HEK293 (cell line): ENCODE measurements around the gene KLK15.

ENCODE experiments used
- CTCF ChIA-PET: fragments of 350-600 bp; formaldehyde crosslinking; extraction: SDS; loops from one replicate; lab custom pipeline; 2021; ENCODE audit warnings: antibody characterized with exemption; lab: Yijun Ruan, JAX
- POLR2A ChIA-PET: fragments of 300-600 bp; formaldehyde crosslinking; extraction: SDS; loops from one replicate; lab custom pipeline; 2020; ENCODE audit warnings: antibody characterized with exemption, inconsistent platforms; lab: Yijun Ruan, JAX
- H3K27ac ChIP-seq: fragments of 200-500 bp; sonication (Bioruptor generic); 2 replicates; pipeline ENCODE4 v1.5.1; 2014; ENCODE audit warnings: low read depth, low read length, control low read depth, inconsistent platforms; ENCODE audit errors: extremely low read depth
- H3K36me3 ChIP-seq, 2 experiments: fragments of 200-500 bp in 1 of 2; sonication (Bioruptor generic) in 1 of 2; 1 replicate in 1 of 2; 2 replicates in 1 of 2; pipeline ENCODE4 v1.5.1; 2014 to 2017; ENCODE audit warnings: inconsistent platforms in 2 of 2, low read length in 2 of 2; ENCODE audit not compliant: control insufficient read depth in 2 of 2, insufficient read depth in 1 of 2
- H3K4me1 ChIP-seq: fragments of 200-500 bp; sonication (Bioruptor generic); 2 replicates; pipeline ENCODE4 v1.5.1; 2014; ENCODE audit warnings: mild to moderate bottlenecking, low read length, inconsistent platforms; ENCODE audit not compliant: control insufficient read depth, insufficient read depth
- H3K4me3 ChIP-seq: 2 replicates; pipeline ENCODE4 v1.5.1; 2011; ENCODE audit warnings: low read depth, mild to moderate bottlenecking, control low read depth, low read length, moderate library complexity
- H3K9me3 ChIP-seq: fragments of 200-500 bp; sonication (Bioruptor generic); 2 replicates; pipeline ENCODE4 v1.5.1; 2014; ENCODE audit warnings: low read depth, low read length, inconsistent platforms; ENCODE audit not compliant: control insufficient read depth, insufficient read depth
- BCL6B ChIP-seq: fragments of 450-650 bp; formaldehyde crosslinking; IDR thresholded peaks from 2 replicates; pipeline ENCODE4 v1.5.1; 2017; ENCODE audit warnings: missing biosample characterization, missing genetic modification characterization
- GLIS1 ChIP-seq: fragments of 450-650 bp; formaldehyde crosslinking; IDR thresholded peaks from 2 replicates; pipeline ENCODE4 v1.5.1; 2016; ENCODE audit warnings: missing biosample characterization, missing genetic modification characterization
- IKZF3 ChIP-seq: fragments of 450-650 bp; IDR thresholded peaks from 2 replicates; pipeline ENCODE4 v1.5.0; 2018; ENCODE audit warnings: missing biosample characterization, mild to moderate bottlenecking, missing genetic modification characterization, moderate library complexity
- PRDM2 ChIP-seq: fragments of 450-650 bp; formaldehyde crosslinking; IDR thresholded peaks from 2 replicates; pipeline ENCODE4 v1.5.1; 2016; ENCODE audit warnings: missing biosample characterization, missing genetic modification characterization, borderline replicate concordance
- PRDM4 ChIP-seq: fragments of 450-650 bp; formaldehyde crosslinking; IDR thresholded peaks from 2 replicates; pipeline ENCODE4 v1.5.1; 2017; ENCODE audit warnings: missing biosample characterization, missing genetic modification characterization
- SCRT2 ChIP-seq: fragments of 450-650 bp; formaldehyde crosslinking; IDR thresholded peaks from 2 replicates; pipeline ENCODE4 v1.5.1; 2016; ENCODE audit warnings: missing biosample characterization, missing genetic modification characterization
- SP7 ChIP-seq: fragments of 450-650 bp; formaldehyde crosslinking; IDR thresholded peaks from 2 replicates; pipeline ENCODE4 v1.5.1; 2016; ENCODE audit warnings: missing biosample characterization, missing genetic modification characterization
- TRIM28 ChIP-seq: IDR thresholded peaks from 2 replicates; pipeline ENCODE4 v1.6.1; 2011; ENCODE audit warnings: low read length, control low read depth, borderline replicate concordance
- WT1 ChIP-seq: fragments of 450-650 bp; formaldehyde crosslinking; IDR thresholded peaks from 2 replicates; pipeline ENCODE4 v1.5.1; 2016; ENCODE audit warnings: missing biosample characterization, missing genetic modification characterization
- YY1 ChIP-seq: fragments of 450-650 bp; formaldehyde crosslinking; IDR thresholded peaks from 2 replicates; pipeline ENCODE4 v1.5.1; 2018; ENCODE audit warnings: missing biosample characterization, missing genetic modification characterization
- ZFHX2 ChIP-seq: fragments of 450-650 bp; formaldehyde crosslinking; conservative IDR thresholded peaks from 2 replicates; pipeline ENCODE4 v1.5.1; 2016; ENCODE audit warnings: missing biosample characterization, missing genetic modification characterization
- ZFP37 ChIP-seq: fragments of 450-650 bp; formaldehyde crosslinking; IDR thresholded peaks from 2 replicates; pipeline ENCODE4 v1.5.1; 2016; ENCODE audit warnings: missing biosample characterization, missing genetic modification characterization
- ZNF174 ChIP-seq: fragments of 450-650 bp; formaldehyde crosslinking; IDR thresholded peaks from 2 replicates; pipeline ENCODE4 v1.5.0; 2017; ENCODE audit warnings: missing biosample characterization, mild to moderate bottlenecking, missing genetic modification characterization
- ZNF223 ChIP-seq: fragments of 450-650 bp; formaldehyde crosslinking; IDR thresholded peaks from 2 replicates; pipeline ENCODE4 v1.5.1; 2016; ENCODE audit warnings: missing biosample characterization, missing genetic modification characterization
- ZNF501 ChIP-seq: fragments of 450-650 bp; formaldehyde crosslinking; IDR thresholded peaks from 2 replicates; pipeline ENCODE4 v1.5.1; 2016; ENCODE audit warnings: missing biosample characterization, missing genetic modification characterization
- ZNF549 ChIP-seq: fragments of 450-650 bp; IDR thresholded peaks from 2 replicates; pipeline ENCODE4 v1.5.1; 2018; ENCODE audit warnings: missing biosample characterization, missing genetic modification characterization, mild to moderate bottlenecking, inconsistent platforms, moderate library complexity
- ZNF560 ChIP-seq: fragments of 450-650 bp; formaldehyde crosslinking; IDR thresholded peaks from 2 replicates; pipeline ENCODE4 v1.5.1; 2017; ENCODE audit warnings: missing biosample characterization, missing genetic modification characterization, borderline replicate concordance
- ZNF561 ChIP-seq: fragments of 450-650 bp; IDR thresholded peaks from 2 replicates; pipeline ENCODE4 v1.5.1; 2018; ENCODE audit warnings: missing biosample characterization, missing genetic modification characterization, borderline replicate concordance
- ZNF596 ChIP-seq: fragments of 450-650 bp; IDR thresholded peaks from 2 replicates; pipeline ENCODE4 v1.5.0; 2018; ENCODE audit warnings: missing biosample characterization, mild to moderate bottlenecking, missing genetic modification characterization, moderate library complexity
- ZNF600 ChIP-seq: fragments of 450-650 bp; formaldehyde crosslinking; IDR thresholded peaks from 2 replicates; pipeline ENCODE4 v1.5.1; 2016; ENCODE audit warnings: missing biosample characterization, missing genetic modification characterization
- ZNF660 ChIP-seq: fragments of 450-650 bp; IDR thresholded peaks from 2 replicates; pipeline ENCODE4 v1.5.1; 2018; ENCODE audit warnings: missing biosample characterization, mild to moderate bottlenecking, missing genetic modification characterization
- ZNF785 ChIP-seq: fragments of 450-650 bp; formaldehyde crosslinking; IDR thresholded peaks from 2 replicates; pipeline ENCODE4 v1.5.1; 2016; ENCODE audit warnings: missing biosample characterization, missing genetic modification characterization
- ZNF791 ChIP-seq: fragments of 450-650 bp; formaldehyde crosslinking; IDR thresholded peaks from 2 replicates; pipeline ENCODE4 v1.5.1; 2016; ENCODE audit warnings: missing biosample characterization, missing genetic modification characterization
- TF ChIP-seq, protein P1 (sequence below): fragments of 450-650 bp; formaldehyde crosslinking; IDR thresholded peaks from 2 replicates; pipeline ENCODE4 v1.5.1; 2017; ENCODE audit warnings: missing biosample characterization, missing genetic modification characterization

Gene KLK15

GRCh38 chr19:50778906-50779430, 54.4 kb downstream of the KLK15 start:
- CTCF ChIA-PET: interaction anchor here (0.6 to 10.1 kb wide), 16 partner anchors 8 to 422 kb away, joined by 3 to 151 read pairs (median 6); partner anchors contain the start of genes CLEC11A and SHANK1
- Histone ChIP-seq H3K27ac (no peak overlapping the region), H3K36me3 (no peaks in the 10 kb centered on the region), H3K4me1 (peaks cover 5% of the 10 kb centered on the region; the same call in 1 of the 2 replicates), H3K9me3 (no peaks in the 10 kb centered on the region), H3K4me3 (no peak overlapping the region)
- POLR2A ChIA-PET: interaction anchor here (1.3 to 3.9 kb wide), 4 partner anchors 17 to 171 kb away, joined by 4 to 19 read pairs (median 10); no protein-coding TSS in a partner anchor
- TF ChIP-seq ZNF549: no peak
- TF ChIP-seq SP7: peak; percentile 27; the same call in 1 of the 2 replicates

GRCh38 chr19:50777830-50778303, 55.5 kb downstream of the KLK15 start:
- H3K36me3 ChIP-seq: no peaks in the 10 kb centered on the region
- H3K9me3 ChIP-seq: no peaks in the 10 kb centered on the region
- 0 out of 2 replicates have a peak, but pooled peaks cover 2% of the 10 kb centered on the region for H3K4me1 ChIP-seq
- ChIA-PET POLR2A (interaction anchor here (1.2 to 3.9 kb wide), 2 partner anchors 15 to 53 kb away, joined by 3 to 19 read pairs; no protein-coding TSS in a partner anchor), CTCF (interaction anchor here (0.6 to 10.1 kb wide), 7 partner anchors 50 to 283 kb away, joined by 3 to 151 read pairs (median 4); no protein-coding TSS in a partner anchor)
- H3K4me3 ChIP-seq: peak overlapping the region; percentile 16
- no peak overlapping the region for H3K27ac ChIP-seq
- TF ChIP-seq SP7: peak; percentile 47
- TF ChIP-seq IKZF3 (tag by site-specific recombination): no peak
- peak; percentile 96 for TF ChIP-seq ZFHX2
- TF ChIP-seq TRIM28: no peak
- 0 out of 2 replicates have a peak, but pooled peaks have one; percentile 37 for TF ChIP-seq ZNF660
- TF ChIP-seq, protein P1, sequence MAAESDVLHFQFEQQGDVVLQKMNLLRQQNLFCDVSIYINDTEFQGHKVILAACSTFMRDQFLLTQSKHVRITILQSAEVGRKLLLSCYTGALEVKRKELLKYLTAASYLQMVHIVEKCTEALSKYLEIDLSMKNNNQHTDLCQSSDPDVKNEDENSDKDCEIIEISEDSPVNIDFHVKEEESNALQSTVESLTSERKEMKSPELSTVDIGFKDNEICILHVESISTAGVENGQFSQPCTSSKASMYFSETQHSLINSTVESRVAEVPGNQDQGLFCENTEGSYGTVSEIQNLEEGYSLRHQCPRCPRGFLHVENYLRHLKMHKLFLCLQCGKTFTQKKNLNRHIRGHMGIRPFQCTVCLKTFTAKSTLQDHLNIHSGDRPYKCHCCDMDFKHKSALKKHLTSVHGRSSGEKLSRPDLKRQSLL (tag by site-specific recombination): peak; percentile 47; the same call in 1 of the 2 replicates
- TF ChIP-seq ZNF174 (tag by site-specific recombination): no peak
- TF ChIP-seq ZNF600: no peak
- TF ChIP-seq BCL6B (tag by site-specific recombination): no peak
- TF ChIP-seq SCRT2 (tag by site-specific recombination): no peak
- peak; percentile 52 for TF ChIP-seq WT1 (tag by site-specific recombination)
- TF ChIP-seq PRDM2 (tag by site-specific recombination): no peak
- TF ChIP-seq PRDM4 (tag by site-specific recombination): no peak
- TF ChIP-seq ZNF560: no peak
- no peak for TF ChIP-seq ZNF223 (tag by site-specific recombination)
- TF ChIP-seq ZFP37 (tag by site-specific recombination): no peak
- TF ChIP-seq ZNF791 (tag by site-specific recombination): no peak
- TF ChIP-seq ZNF785 (tag by site-specific recombination): no peak
- no peak for TF ChIP-seq ZNF596 (tag by site-specific recombination)
- 0 out of 2 replicates have a peak, but pooled peaks have one; percentile 25 for TF ChIP-seq ZNF561 (tag by site-specific recombination)
- peak; percentile 92 for TF ChIP-seq GLIS1 (tag by site-specific recombination)
- no peak for TF ChIP-seq ZNF501 (tag by site-specific recombination)
- TF ChIP-seq YY1: no peak
